Stomach (tissue), 9 donors: Measurements from ENCODE around the gene ELAVL2. TPM values are rescaled to one million over a fixed set of nuclear protein-coding genes. Genes with fewer than 3 reads are reported as not detected.
A peak's percentile ranks its signal among the peaks of the same experiment; 100 is the strongest.

Source experiments
- DNase-seq, 2 donors: peaks; one replicate each; pipeline versions ENCODE4 v3.0.0 to v3.0.0-alpha.2; 2013 to 2019
- H3K27ac ChIP-seq, 5 donors: fragments of 200-600 bp in 4 of 5; sonication (generic) in 4 of 5; one replicate each; pipeline ENCODE4 v1.5.1; 2013 to 2019; ENCODE audit warnings: mild to moderate bottlenecking in 1 of 5, moderate library complexity in 1 of 5
- H3K27me3 ChIP-seq, 3 donors: fragments of 200-600 bp; sonication (generic); one replicate each; pipeline ENCODE4 v1.5.1; 2017 to 2019; ENCODE audit warnings: mixed run types in 1 of 3
- H3K36me3 ChIP-seq, 4 donors: fragments of 200-600 bp; sonication (generic); 1 replicate in 3 of 4; 2 replicates in 1 of 4; pipeline ENCODE4 v1.5.1; 2016 to 2019
- H3K4me1 ChIP-seq, 4 donors: fragments of 200-600 bp; sonication (generic); one replicate each; pipeline ENCODE4 v1.5.1; 2016 to 2019
- H3K4me3 ChIP-seq, 4 donors: fragments of 200-600 bp; sonication (generic) in 3 of 4; one replicate each; pipeline ENCODE4 v1.5.1; 2016 to 2019; ENCODE audit warnings: mild to moderate bottlenecking in 1 of 4
- H3K9me3 ChIP-seq, 4 donors: fragments of 200-600 bp; sonication (generic); one replicate each; pipeline ENCODE4 v1.5.1; 2016 to 2019
- EP300 ChIP-seq: sonication (generic); formaldehyde crosslinking; IDR thresholded peaks from one replicate; pipeline ENCODE4 v1.6.1; 2017; ENCODE audit warnings: antibody characterized with exemption
- POLR2A ChIP-seq, 4 donors: fragments of 450-650 bp; IDR thresholded peaks; one replicate each; pipeline ENCODE4 v1.6.1; 2016; ENCODE audit warnings: antibody characterized with exemption in 4 of 4, control low read depth in 2 of 4, mild to moderate bottlenecking in 1 of 4, moderate library complexity in 1 of 4
- POLR2AphosphoS5 ChIP-seq, 3 donors: sonication (generic); formaldehyde crosslinking; IDR thresholded peaks; one replicate each; pipeline ENCODE4 v1.6.1; 2016; ENCODE audit warnings: antibody characterized with exemption in 3 of 3
- WGBS, 5 donors: extraction: QIAGEN DNeasy Blood & Tissue Kit in 3 of 5; methylation state at CpG; one replicate each; pipeline versions ENCODE4 v1.1.5 to v1.1.7; 2013 to 2018; 5-methylcytosine and 5-hydroxymethylcytosine counted together
- intact Hi-C: fragments of 100-400 bp; cut with DNase I; formaldehyde crosslinking; loops from one replicate; pipeline ENCODE4 v1.15.1; 2023; ENCODE audit warnings: low total_unique reads
- polyA plus RNA-seq, 3 donors: library from polyadenylated mRNA; stranded (reverse); fragments of 200-250 nt; gene quantifications; one replicate each; pipeline ENCODE4 v1.2.3, GENCODE V29; 2013
- total RNA-seq, 5 donors: library from RNA; depleted of rRNA; stranded (reverse); fragments of >200 nt; gene quantifications; one replicate each; pipeline versions ENCODE4 v1.1.0 to v1.2.3, GENCODE V29; 2014 to 2016
- TF ChIP-seq, protein P1 (sequence below), 7 experiments: fragments of 450-650 bp in 4 of 7; fragments of 200-600 bp in 3 of 7; sonication (generic) in 3 of 7; IDR thresholded peaks; one replicate each; pipeline ENCODE4 v1.5.1; 2016 to 2019; ENCODE audit warnings: antibody characterized with exemption in 7 of 7, control low read depth in 2 of 7, mild to moderate bottlenecking in 1 of 7
- donor health status: healthy with polysubstance abuse.
- donor health status: Bipolar disorder and iron deficiency.
- donor health status: healthy.

ELAVL2 gene
- total and polyA plus RNA-seq, 8 donors = 0.06 to 1.1 (median 0.18) TPM; not detected in 5

DNA sequence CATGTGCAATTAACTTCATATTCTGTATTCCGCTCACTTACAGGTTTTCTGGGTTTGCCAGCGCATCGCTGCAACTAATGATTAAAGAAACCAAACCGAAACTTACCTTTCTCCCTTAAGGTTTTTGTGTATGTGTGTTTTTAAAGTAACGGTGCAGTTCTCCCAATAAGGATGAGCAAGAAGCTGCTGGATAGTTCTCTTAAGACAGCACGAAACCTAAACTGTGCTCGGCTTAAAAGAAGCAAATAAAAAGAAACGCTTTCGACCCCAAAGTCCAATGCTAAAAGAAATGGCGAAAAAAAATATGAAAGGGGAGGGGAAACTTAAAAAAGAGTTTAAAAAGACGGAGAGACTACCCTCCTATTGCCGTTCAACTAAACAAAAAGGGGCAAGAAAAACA lies 340 bp downstream of the ELAVL2 start:
- no peak for TF ChIP-seq POLR2AphosphoS5 (IDR thresholded peaks at IDR 0.05)
- no peak for TF ChIP-seq EP300
- TF ChIP-seq POLR2A (IDR thresholded peaks at IDR 0.05) = no peak
- TF ChIP-seq, protein P1, sequence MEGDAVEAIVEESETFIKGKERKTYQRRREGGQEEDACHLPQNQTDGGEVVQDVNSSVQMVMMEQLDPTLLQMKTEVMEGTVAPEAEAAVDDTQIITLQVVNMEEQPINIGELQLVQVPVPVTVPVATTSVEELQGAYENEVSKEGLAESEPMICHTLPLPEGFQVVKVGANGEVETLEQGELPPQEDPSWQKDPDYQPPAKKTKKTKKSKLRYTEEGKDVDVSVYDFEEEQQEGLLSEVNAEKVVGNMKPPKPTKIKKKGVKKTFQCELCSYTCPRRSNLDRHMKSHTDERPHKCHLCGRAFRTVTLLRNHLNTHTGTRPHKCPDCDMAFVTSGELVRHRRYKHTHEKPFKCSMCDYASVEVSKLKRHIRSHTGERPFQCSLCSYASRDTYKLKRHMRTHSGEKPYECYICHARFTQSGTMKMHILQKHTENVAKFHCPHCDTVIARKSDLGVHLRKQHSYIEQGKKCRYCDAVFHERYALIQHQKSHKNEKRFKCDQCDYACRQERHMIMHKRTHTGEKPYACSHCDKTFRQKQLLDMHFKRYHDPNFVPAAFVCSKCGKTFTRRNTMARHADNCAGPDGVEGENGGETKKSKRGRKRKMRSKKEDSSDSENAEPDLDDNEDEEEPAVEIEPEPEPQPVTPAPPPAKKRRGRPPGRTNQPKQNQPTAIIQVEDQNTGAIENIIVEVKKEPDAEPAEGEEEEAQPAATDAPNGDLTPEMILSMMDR (IDR thresholded peaks at IDR 0.05) = no peak
- WGBS, 5 donors = 4 to 5% (median 4%) methylated on average over 12 of the region's 12 CpGs
- Histone ChIP-seq H3K36me3 (no peaks in the 10 kb centered on the region), H3K4me3 (peak overlapping the region; percentile 26 to 40 (median 34)), H3K27me3 (peaks cover 25 to 98% (median 75%) of the 10 kb centered on the region in 3 donors), H3K4me1 (peaks cover 10 to 51% (median 26%) of the 10 kb centered on the region in 4 donors), H3K9me3 (peaks cover 0 to 38% (median 5%) of the 10 kb centered on the region in 4 donors), H3K27ac (no peak overlapping the region)
- intact Hi-C loops = no loop called here
- DNase-seq = peak in 1 of 2 donors; percentile 6

DNA sequence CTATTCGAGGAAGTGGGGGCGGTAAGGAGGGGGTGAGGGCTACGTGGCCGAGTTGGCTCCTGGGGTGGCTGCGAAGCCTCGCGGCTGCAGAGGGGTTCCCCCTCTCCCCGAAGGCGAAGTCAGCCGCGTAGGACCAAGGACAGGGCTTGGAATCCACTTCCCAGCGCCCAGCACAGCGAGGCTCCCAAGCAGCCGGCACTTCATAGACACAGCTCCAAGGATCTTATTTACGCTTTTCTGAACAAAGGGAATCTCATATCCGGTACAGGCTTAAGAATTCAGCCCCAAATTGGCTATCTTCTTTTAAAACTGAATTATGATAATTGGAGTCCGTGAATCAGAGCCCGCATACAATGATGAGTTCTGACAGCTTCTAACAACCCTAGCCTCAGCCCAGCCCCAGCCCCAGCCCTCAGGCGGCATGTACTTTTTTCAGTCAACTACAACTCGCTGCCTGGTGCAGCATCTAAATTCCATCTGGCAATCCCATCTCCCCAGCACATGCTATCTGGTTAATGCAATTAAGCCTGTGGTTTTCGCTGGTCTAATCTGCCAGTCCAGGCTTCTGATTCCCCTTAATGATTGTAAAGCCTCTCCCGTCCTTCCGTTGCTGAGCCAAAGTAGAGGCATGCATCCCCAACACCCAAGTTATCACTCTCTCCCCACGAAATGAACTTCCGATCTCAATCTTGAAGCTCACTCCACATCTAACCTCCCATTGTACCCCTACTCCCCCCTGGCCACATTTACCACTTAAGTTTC lies 1.0 kb downstream of the ELAVL2 start:
- intact Hi-C loops = no loop called here
- WGBS, 5 donors = 4 to 8% (median 5%) methylated on average over 23 to 25 of the region's 25 CpGs
- peak overlapping the region; percentile 26 to 40 (median 34) for H3K4me3 ChIP-seq
- peaks cover 0 to 41% (median 7%) of the 10 kb centered on the region in 4 donors for H3K9me3 ChIP-seq
- H3K27me3 ChIP-seq = peaks cover 28 to 98% (median 75%) of the 10 kb centered on the region in 3 donors
- peaks cover 10 to 52% (median 28%) of the 10 kb centered on the region in 4 donors for H3K4me1 ChIP-seq
- TF ChIP-seq, protein P1 (IDR thresholded peaks at IDR 0.05) = no peak
- TF ChIP-seq POLR2A (IDR thresholded peaks at IDR 0.05) = no peak
- TF ChIP-seq EP300 = no peak
- TF ChIP-seq POLR2AphosphoS5 (IDR thresholded peaks at IDR 0.05) = no peak
- H3K27ac ChIP-seq = no peak overlapping the region
- DNase-seq = peak in 1 of 2 donors; percentile 66
- H3K36me3 ChIP-seq = no peaks in the 10 kb centered on the region

- 4 to 9% (median 7%) methylated on average over 34 to 36 of the region's 36 CpGs for WGBS, 5 donors
- peak in 1 of 2 donors; percentile 10 for DNase-seq
- Histone ChIP-seq H3K4me1 (peaks cover 10 to 48% (median 28%) of the 10 kb centered on the region in 4 donors), H3K27ac (no peak overlapping the region), H3K27me3 (peaks cover 28 to 98% (median 71%) of the 10 kb centered on the region in 3 donors), H3K36me3 (no peaks in the 10 kb centered on the region), H3K4me3 (no peak overlapping the region), H3K9me3 (peaks cover 0 to 41% (median 7%) of the 10 kb centered on the region in 4 donors)
- TF ChIP-seq, protein P1 (IDR thresholded peaks at IDR 0.05) = no peak
- TF ChIP-seq POLR2AphosphoS5 (IDR thresholded peaks at IDR 0.05) (no peak), POLR2A (IDR thresholded peaks at IDR 0.05) (no peak), EP300 (no peak)
- intact Hi-C loops = no loop called here
Measured at GRCh38 chr9:23823986-23824829, 1.8 kb downstream of the ELAVL2 start.

- intact Hi-C loops = no loop called here
- TF ChIP-seq POLR2A (IDR thresholded peaks at IDR 0.05) (no peak), POLR2AphosphoS5 (IDR thresholded peaks at IDR 0.05) (no peak), EP300 (no peak)
- TF ChIP-seq, protein P1 (IDR thresholded peaks at IDR 0.05) = no peak
- peaks cover 10 to 48% (median 28%) of the 10 kb centered on the region in 4 donors for H3K4me1 ChIP-seq
- no peak for DNase-seq
- H3K27me3 ChIP-seq = peaks cover 28 to 100% (median 71%) of the 10 kb centered on the region in 3 donors
- H3K27ac ChIP-seq = no peak overlapping the region
- peaks cover 0 to 41% (median 7%) of the 10 kb centered on the region in 4 donors for H3K9me3 ChIP-seq
- no peaks in the 10 kb centered on the region for H3K36me3 ChIP-seq
- H3K4me3 ChIP-seq = no peak overlapping the region
- WGBS, 5 donors = 20 to 25% (median 22%) methylated on average over 11 of the region's 11 CpGs
Measured at GRCh38 chr9:23823269-23823668, 2.8 kb downstream of the ELAVL2 start.
